GM18499 (cell line): ENCODE measurements around the gene ETFDH.
A peak's percentile ranks its signal among the peaks of the same experiment; 100 is the strongest.
"Not testable (repeated sequence)": the region's sequence is repeated elsewhere in the genome, so short reads cannot be mapped to it uniquely, and the experiment has no call there.

ENCODE experiments used
- ATAC-seq: cut with Tn5 transposase; IDR thresholded peaks from one replicate; pipeline ENCODE4 v1.9.1; 2021; ENCODE audit warnings: moderate number of reproducible peaks; ENCODE audit not compliant: insufficient read depth, unreplicated experiment

ETFDH gene

DNA sequence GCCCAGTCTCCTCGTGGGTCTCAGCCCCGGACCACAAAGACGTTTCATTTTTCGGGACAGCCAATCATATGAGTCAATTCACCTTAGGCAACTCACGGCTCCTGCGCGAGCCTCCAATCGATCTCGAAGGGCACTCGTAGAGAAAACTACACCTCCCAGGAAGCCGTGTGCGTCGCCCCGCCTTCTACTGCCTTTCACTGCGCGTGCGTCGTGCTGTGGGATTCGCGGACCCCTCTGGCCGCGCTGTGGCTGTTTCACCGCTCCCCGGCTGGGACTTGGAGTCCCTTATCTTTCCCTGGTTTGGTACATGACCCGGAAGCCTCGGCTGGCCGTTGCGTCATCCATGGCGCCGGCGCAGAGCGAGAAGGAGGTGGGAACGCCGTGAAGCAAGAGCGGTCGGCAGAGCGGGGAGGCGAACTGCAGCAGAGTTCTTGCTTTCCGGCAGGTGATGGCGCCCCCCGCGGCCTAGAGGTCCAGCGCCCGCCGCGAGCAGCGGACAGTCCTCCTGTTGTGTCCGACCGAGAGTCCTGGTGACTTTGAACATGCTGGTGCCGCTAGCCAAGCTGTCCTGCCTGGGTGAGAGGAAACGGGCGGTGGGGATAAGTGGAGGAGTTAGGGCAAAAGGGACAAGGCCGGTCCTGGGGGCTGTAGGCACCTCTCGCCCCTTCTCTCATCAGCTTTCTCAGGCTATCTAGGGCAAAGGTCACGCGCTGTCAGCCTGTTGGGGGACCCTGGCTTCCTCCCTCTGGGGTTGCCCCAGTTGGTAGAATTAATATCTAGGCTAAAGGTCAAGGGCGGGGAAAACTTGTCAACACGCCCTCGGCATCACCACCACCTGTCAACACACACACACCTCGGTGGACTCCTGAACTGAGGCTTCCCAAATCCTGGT, at the start of gene ETFDH:
ETFDH (plus strand) TSS at position 382 of the 892 bp plus-strand sequence; CDS start at position 543, 161 bp downstream.
- peak; percentile 90 for ATAC-seq

DNA sequence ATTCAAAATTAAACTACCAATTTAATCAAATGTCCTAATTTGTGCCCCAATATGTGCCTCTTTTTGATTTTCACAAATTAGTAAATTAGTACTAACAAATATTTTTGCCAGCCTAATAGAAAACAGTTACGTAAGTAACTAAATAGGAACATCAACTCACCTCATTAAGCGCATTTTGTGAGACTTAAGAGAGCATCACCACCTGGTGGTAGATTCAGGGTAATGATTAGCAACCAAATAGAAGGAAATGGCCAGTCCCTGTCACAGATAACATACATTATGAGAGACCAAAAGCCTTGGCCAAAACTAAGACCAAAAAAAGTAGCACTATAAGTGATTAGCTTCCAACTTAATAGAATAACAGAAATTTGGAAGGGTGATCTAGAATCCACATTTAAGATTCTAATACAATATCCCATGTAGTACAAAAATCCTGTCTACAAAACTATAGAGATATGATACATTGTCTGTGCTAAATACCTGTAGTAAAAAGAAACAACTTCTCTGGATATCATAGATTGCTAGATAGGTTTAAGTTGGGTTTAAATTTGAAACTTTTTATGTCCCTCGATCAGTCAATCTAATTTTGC, 47.1 kb upstream of the ETFDH start:
- ATAC-seq = peak; percentile 92

DNA sequence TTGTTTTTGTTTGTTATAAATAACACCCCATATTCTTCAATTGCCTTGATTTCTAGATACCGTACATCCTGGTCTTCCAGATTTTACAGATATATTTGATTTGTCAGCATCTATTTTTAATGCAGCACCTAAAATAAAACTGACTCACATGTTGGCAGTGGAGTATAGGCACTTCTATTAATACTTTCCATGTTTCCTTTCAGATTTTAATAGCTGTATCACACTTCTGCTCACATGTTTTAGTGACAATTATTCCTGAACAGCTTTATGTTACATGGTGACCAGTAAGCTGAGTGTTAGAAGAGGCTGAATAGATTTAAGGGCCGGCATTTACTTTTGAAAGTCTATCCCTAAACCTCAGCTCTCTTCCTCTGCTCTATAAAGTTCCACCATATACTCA, 46.6 kb upstream of the ETFDH start:
- no peak for ATAC-seq

GRCh38 chr4:158630893-158631292, 41.2 kb upstream of the ETFDH start:
- ATAC-seq = no peak

DNA sequence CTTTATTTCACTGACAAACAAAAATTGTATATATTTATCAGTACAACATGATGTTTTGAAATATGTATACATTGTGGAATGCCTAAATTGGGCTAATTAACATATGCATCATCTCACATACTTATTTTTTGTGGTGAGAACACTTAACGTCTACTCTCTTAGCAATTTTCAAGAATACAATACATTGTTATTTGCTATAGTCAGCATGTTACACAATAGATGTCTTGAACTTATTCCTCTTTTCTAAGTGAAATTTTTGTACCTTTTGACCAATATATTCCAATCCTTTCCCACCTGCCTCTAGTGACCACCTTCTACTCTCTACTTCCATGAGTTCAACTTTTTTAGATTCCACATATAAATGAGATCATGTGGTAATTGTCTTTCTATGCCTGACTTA, 35.5 kb upstream of the ETFDH start:
- no peak for ATAC-seq

GRCh38 chr4:158644356-158644755, 27.7 kb upstream of the ETFDH start:
- no peak for ATAC-seq

GRCh38 chr4:158644760-158645159, 27.3 kb upstream of the ETFDH start:
- ATAC-seq = no peak

DNA sequence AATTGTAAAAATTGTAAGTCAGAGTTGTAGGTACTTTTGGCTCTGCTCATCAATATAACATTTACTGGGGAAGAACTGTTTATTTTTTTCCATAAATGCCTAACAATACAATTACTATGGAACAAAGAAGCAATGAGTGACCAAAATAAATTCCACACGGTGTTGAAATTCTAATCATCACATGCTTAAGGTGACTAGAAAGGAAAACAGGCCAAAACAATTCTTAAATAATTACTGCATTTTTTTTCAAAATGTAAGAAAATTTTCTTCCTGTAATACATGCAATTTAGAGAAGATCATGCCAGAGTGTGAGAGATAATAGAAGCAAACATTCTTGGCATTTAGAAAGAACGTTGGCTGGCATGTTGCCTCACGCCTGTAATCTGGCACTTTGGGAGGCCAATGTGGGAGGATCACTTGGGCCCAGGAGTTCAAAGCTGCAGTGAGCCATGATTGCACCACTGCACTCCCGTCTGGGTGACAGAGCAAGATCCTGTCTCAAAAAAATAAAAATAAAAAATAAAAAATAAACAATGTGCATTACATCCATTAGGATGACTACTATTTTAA, 22.9 kb upstream of the ETFDH start:
- ATAC-seq = no peak

GRCh38 chr4:158652920-158653319, 19.2 kb upstream of the ETFDH start:
- no peak for ATAC-seq

DNA sequence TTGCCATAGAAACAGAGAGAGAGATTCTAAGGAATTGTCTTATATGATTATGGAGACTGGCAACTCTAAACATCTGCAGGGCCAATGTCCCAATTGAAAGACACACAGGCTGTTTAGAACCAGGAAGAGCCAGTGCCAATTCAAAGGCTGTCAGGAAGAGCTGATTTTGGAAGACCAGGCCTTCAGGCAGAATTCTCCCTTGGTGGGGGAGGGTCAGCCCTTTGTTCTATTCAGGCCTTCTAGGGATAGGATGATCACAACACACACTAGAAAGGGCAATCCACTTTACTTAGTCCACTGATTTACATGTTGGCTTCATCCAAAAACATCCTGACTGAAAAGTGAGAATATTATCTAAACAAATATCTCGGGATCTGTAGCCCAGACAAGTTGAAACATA, 15.7 kb upstream of the ETFDH start:
- ATAC-seq = no peak

GRCh38 chr4:158657291-158657690, 14.8 kb upstream of the ETFDH start:
- ATAC-seq = no peak

- not testable (repeated sequence) for ATAC-seq
These were observed 8.8 kb upstream of the ETFDH start for GRCh38 chr4:158663255-158663654.

- ATAC-seq = not testable (repeated sequence)
These were observed 8.1 kb upstream of the ETFDH start for GRCh38 chr4:158663707-158664625.

GRCh38 chr4:158664806-158665205, 7.3 kb upstream of the ETFDH start:
- no peak for ATAC-seq

- no peak for ATAC-seq
These were observed 5.2 kb upstream of the ETFDH start for GRCh38 chr4:158666892-158667291.

- no peak for ATAC-seq
These were observed 4.4 kb upstream of the ETFDH start for GRCh38 chr4:158667651-158668198.

GRCh38 chr4:158669310-158669709, 2.8 kb upstream of the ETFDH start:
- no peak for ATAC-seq

GRCh38 chr4:158670975-158671664, 976 bp upstream of the ETFDH start:
- ATAC-seq = no peak

- ATAC-seq = no peak
These were observed 506 bp upstream of the ETFDH start, which contains the start of gene C4orf46 for GRCh38 chr4:158671665-158671914. C4orf46 (minus strand) TSS chr4:158671887; CDS start chr4:158671801, 86 bp downstream.

- ATAC-seq = no peak
These were observed 1.5 kb downstream of the ETFDH start for GRCh38 chr4:158673633-158674032.
